HEK293T (cell line): ENCODE results near the gene OR4E1.

ENCODE experiments used
- ELF4 ChIP-seq: fragments of 450-650 bp; IDR thresholded peaks from 2 replicates; pipeline ENCODE4 v1.6.1; 2017; ENCODE audit warnings: antibody characterized with exemption
- FOXA1 ChIP-seq: fragments of 450-650 bp; IDR thresholded peaks from 2 replicates; pipeline ENCODE4 v1.6.1; 2016; ENCODE audit warnings: mild to moderate bottlenecking
- FOXM1 ChIP-seq: fragments of 450-650 bp; IDR thresholded peaks from 2 replicates; pipeline ENCODE4 v1.6.1; 2017; ENCODE audit warnings: mild to moderate bottlenecking, borderline replicate concordance
- LEF1 ChIP-seq: fragments of 450-650 bp; IDR thresholded peaks from 2 replicates; pipeline ENCODE4 v1.6.1; 2017; ENCODE audit warnings: mild to moderate bottlenecking, borderline replicate concordance
- SUZ12 ChIP-seq: fragments of 450-650 bp; IDR thresholded peaks from 2 replicates; pipeline ENCODE4 v1.6.1; 2016; ENCODE audit warnings: mild to moderate bottlenecking
- TARDBP ChIP-seq: fragments of 450-650 bp; IDR thresholded peaks from 2 replicates; pipeline ENCODE4 v1.6.1; 2016

DNA sequence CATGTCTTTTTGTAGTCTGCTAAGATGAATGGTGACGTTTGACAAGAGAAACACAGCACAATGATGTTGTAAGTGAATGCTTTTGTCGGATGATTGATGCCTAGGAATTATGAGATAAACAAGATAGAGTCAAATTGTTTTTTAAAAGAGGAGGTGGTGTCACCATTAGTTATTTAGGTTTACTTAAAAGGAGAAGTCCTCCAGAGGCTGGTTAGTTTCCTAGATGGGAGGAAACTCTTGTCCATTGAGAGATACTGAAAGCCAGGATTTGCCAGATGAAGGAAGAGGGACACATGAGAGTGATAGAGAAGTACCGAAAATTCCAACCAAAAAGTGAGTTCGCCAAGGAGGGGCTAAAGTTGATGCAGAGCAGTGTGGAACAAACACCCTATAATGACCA, 38.8 kb downstream of the OR4E1 start, which contains the start of gene OR10G2:
- TF ChIP-seq SUZ12 = no peak
- no peak for TF ChIP-seq ELF4
- TF ChIP-seq LEF1 = no peak
- TF ChIP-seq TARDBP = no peak
- TF ChIP-seq FOXM1 = no peak
- no peak for TF ChIP-seq FOXA1
